Measurements from ENCODE around the gene NR6A1.
A peak's percentile ranks its signal among the peaks of the same experiment; 100 is the strongest.

DNA sequence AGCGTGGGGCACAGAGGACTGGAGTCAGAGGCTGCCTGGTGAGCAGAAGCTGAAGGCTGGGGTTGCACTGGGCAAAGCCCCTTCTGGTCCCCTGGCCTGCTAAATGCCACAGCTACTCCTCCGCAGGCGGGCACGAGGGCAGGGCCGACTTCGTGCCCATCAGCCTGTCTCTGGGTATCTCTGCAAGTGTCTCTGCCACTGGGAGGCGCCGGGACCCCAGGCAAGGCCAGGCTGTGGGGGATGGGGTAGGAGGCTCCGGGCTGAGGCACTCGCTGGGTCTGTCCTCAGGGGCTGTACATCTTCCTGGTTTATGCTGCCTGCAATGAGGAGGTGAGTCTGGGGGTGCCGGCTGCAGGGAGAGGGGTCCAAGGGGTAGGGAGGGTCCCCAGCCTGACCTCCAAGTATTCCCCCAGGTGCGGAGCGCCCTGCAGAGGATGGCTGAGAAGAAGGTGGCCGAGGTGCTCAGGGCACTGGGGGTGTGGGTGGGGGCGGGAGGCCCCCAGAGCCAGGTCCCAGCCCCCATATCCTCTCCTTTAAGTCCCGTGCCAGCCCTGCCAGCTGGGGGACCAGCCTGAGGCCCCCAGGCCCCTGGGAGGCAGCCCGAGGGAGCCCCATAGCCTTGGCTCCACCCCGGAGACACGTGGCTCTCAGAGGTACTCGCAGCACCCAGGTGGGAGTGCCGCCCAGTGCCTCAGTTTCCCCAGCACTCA lies 295.8 kb downstream of the NR6A1 start:
- TF ChIP-seq, protein P1, sequence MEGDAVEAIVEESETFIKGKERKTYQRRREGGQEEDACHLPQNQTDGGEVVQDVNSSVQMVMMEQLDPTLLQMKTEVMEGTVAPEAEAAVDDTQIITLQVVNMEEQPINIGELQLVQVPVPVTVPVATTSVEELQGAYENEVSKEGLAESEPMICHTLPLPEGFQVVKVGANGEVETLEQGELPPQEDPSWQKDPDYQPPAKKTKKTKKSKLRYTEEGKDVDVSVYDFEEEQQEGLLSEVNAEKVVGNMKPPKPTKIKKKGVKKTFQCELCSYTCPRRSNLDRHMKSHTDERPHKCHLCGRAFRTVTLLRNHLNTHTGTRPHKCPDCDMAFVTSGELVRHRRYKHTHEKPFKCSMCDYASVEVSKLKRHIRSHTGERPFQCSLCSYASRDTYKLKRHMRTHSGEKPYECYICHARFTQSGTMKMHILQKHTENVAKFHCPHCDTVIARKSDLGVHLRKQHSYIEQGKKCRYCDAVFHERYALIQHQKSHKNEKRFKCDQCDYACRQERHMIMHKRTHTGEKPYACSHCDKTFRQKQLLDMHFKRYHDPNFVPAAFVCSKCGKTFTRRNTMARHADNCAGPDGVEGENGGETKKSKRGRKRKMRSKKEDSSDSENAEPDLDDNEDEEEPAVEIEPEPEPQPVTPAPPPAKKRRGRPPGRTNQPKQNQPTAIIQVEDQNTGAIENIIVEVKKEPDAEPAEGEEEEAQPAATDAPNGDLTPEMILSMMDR (conservative IDR thresholded peaks at IDR 0.05; ENCODE audit: low read length), result peak; percentile 39; the same call in 1 of the 2 replicates
- no peak for TF ChIP-seq EZH2phosphoT487 (IDR thresholded peaks at IDR 0.05; ENCODE audit: borderline replicate concordance, low read depth, low read length)
